Neural cell (in vitro differentiated cells): Measurements from ENCODE around the gene TBC1D16. TPM values are rescaled to one million over a fixed set of nuclear protein-coding genes. Genes with fewer than 3 reads are reported as not detected.

Experiments used
- H2AFZ ChIP-seq: fragments of 200-600, 300-800 bp; sonication (generic), shearing (Covaris generic); 2 replicates; pipeline ENCODE4 v1.6.0; 2014; ENCODE audit warnings: low read depth, mild to moderate bottlenecking, antibody characterized with exemption, low read length, moderate library complexity
- H3F3A ChIP-seq: fragments of 200-600 bp; shearing (Covaris generic); 2 replicates; pipeline ENCODE4 v1.6.1; 2016; ENCODE audit warnings: mild to moderate bottlenecking, moderate library complexity, mixed read lengths, antibody characterized with exemption, low read length; ENCODE audit not compliant: insufficient read depth, poor library complexity, severe bottlenecking
- H3K27ac ChIP-seq: fragments of 200-600, 300-800 bp; sonication (generic), shearing (Covaris generic); 2 replicates; pipeline ENCODE4 v1.5.1; 2014; ENCODE audit warnings: mild to moderate bottlenecking, low read length, moderate library complexity
- H3K27me3 ChIP-seq: fragments of 300-800, 200-600 bp; sonication (generic), shearing (Covaris generic); 2 replicates; pipeline ENCODE4 v1.6.0; 2014; ENCODE audit warnings: mild to moderate bottlenecking, low read depth, low read length, moderate library complexity; ENCODE audit not compliant: insufficient read depth
- H3K36me3 ChIP-seq: fragments of 300-800, 200-600 bp; sonication (generic), shearing (Covaris generic); 2 replicates; pipeline ENCODE4 v1.5.1; 2014; ENCODE audit warnings: mild to moderate bottlenecking, antibody characterized with exemption, low read length, moderate library complexity; ENCODE audit not compliant: insufficient read depth
- H3K4me2 ChIP-seq: fragments of 300-800, 200-600 bp; sonication (generic), shearing (Covaris generic); 2 replicates; pipeline ENCODE4 v1.6.0; 2014; ENCODE audit warnings: mild to moderate bottlenecking, low read length
- H3K4me3 ChIP-seq: fragments of 300-800, 200-600 bp; sonication (generic), shearing (Covaris generic); 2 replicates; pipeline ENCODE4 v1.5.1; 2014; ENCODE audit warnings: mild to moderate bottlenecking, low read length, moderate library complexity
- H3K79me2 ChIP-seq: fragments of 200-600 bp; shearing (Covaris generic); replicated peaks from 2 replicates; pipeline ENCODE4 v1.6.0; 2014; ENCODE audit warnings: mild to moderate bottlenecking, low read length, moderate library complexity; ENCODE audit not compliant: insufficient read depth
- H3K9ac ChIP-seq: fragments of 300-800, 200-600 bp; sonication (generic), shearing (Covaris generic); 2 replicates; pipeline ENCODE4 v1.6.1; 2016; ENCODE audit warnings: mild to moderate bottlenecking, low read length, mixed read lengths
- H3K9me2 ChIP-seq: fragments of 200-600 bp; shearing (Covaris generic); 2 replicates; pipeline ENCODE4 v1.6.1; 2016; ENCODE audit warnings: mild to moderate bottlenecking, low read length, mixed read lengths; ENCODE audit not compliant: insufficient read depth
- H3K9me3 ChIP-seq: fragments of 200-600, 300-800 bp; sonication (generic), shearing (Covaris generic); 2 replicates; pipeline ENCODE4 v1.6.1; 2016; ENCODE audit warnings: mild to moderate bottlenecking, mixed run types, low read length, moderate library complexity, mixed read lengths
- H4K20me1 ChIP-seq: fragments of 200-600 bp; shearing (Covaris generic); 2 replicates; pipeline ENCODE4 v1.6.1; 2016; ENCODE audit warnings: mild to moderate bottlenecking, mixed run types; ENCODE audit not compliant: insufficient read depth
- CTCF ChIP-seq: fragments of 450-650 bp; IDR thresholded peaks from 2 replicates; pipeline ENCODE4 v1.5.1; 2014; ENCODE audit warnings: antibody characterized with exemption, mild to moderate bottlenecking, moderate library complexity; ENCODE audit not compliant: poor library complexity, severe bottlenecking
- EP300 ChIP-seq: fragments of 450-650 bp; conservative IDR thresholded peaks from 2 replicates; pipeline ENCODE4 v1.6.1; 2014; ENCODE audit warnings: antibody characterized with exemption, mild to moderate bottlenecking, moderate library complexity; ENCODE audit not compliant: poor library complexity, severe bottlenecking
- EZH2 ChIP-seq: fragments of 200-600, 300-800 bp; shearing (Covaris generic), sonication (generic); IDR thresholded peaks from 2 replicates; pipeline ENCODE4 v1.6.1; 2014; ENCODE audit warnings: antibody characterized with exemption, low read length, borderline replicate concordance, mild to moderate bottlenecking; ENCODE audit not compliant: insufficient read depth, poor library complexity, severe bottlenecking
- MXI1 ChIP-seq: fragments of 450-650 bp; conservative IDR thresholded peaks from 2 replicates; pipeline ENCODE4 v1.6.1; 2014; ENCODE audit warnings: antibody characterized with exemption, mild to moderate bottlenecking; ENCODE audit not compliant: poor library complexity, severe bottlenecking
- POLR2AphosphoS5 ChIP-seq: IDR thresholded peaks from 2 replicates; pipeline ENCODE4 v1.6.1; 2012
- RAD21 ChIP-seq: fragments of 450-650 bp; conservative IDR thresholded peaks from 2 replicates; pipeline ENCODE4 v1.6.1; 2014; ENCODE audit warnings: antibody characterized with exemption, mild to moderate bottlenecking, moderate library complexity
- REST ChIP-seq: IDR thresholded peaks from 2 replicates; pipeline ENCODE4 v1.6.1; 2012; ENCODE audit warnings: borderline replicate concordance
- SMC3 ChIP-seq: fragments of 450-650 bp; conservative IDR thresholded peaks from 2 replicates; pipeline ENCODE4 v1.6.1; 2014; ENCODE audit warnings: antibody characterized with exemption, mild to moderate bottlenecking, moderate library complexity; ENCODE audit not compliant: poor library complexity
- TAF1 ChIP-seq: IDR thresholded peaks from 2 replicates; pipeline ENCODE4 v1.6.1; 2012; ENCODE audit warnings: low read depth
- polyA plus RNA-seq: library from polyadenylated mRNA; depleted of rRNA; stranded (reverse); fragments of >200 nt; gene quantifications from 2 replicates; pipeline ENCODE4 v1.2.3, GENCODE V29; 2014

Gene TBC1D16
- polyA plus RNA-seq, 1 donor from 2014 or later, result 19.8 TPM

GRCh38 chr17:79971651-79972050 is 64.0 kb downstream of the TBC1D16 start:
- Histone ChIP-seq H3K36me3 (no peaks in the 10 kb centered on the region), H3F3A (no peaks in the 10 kb centered on the region), H3K27ac (no peak overlapping the region), H3K9me2 (no peaks in the 10 kb centered on the region), H3K9ac (no peak overlapping the region), H3K79me2 (peaks cover 6% of the 10 kb centered on the region), H3K4me3 (no peak overlapping the region), H4K20me1 (no peaks in the 10 kb centered on the region), H3K4me2 (no peak overlapping the region), H3K9me3 (no peaks in the 10 kb centered on the region), H2AFZ (no peak overlapping the region), H3K27me3 (no peaks in the 10 kb centered on the region)
- TF ChIP-seq REST (no peak), EZH2 (no peak), TAF1 (no peak), CTCF (no peak), RAD21 (no peak), SMC3 (no peak), EP300 (no peak), POLR2AphosphoS5 (no peak), MXI1 (no peak)

GRCh38 chr17:79970576-79971068 is 65.0 kb downstream of the TBC1D16 start:
- Histone ChIP-seq H3K36me3 (no peaks in the 10 kb centered on the region), H3K4me2 (no peak overlapping the region), H3K9me2 (no peaks in the 10 kb centered on the region), H4K20me1 (no peaks in the 10 kb centered on the region), H3F3A (no peaks in the 10 kb centered on the region), H2AFZ (no peak overlapping the region), H3K9me3 (no peaks in the 10 kb centered on the region), H3K27ac (no peak overlapping the region), H3K79me2 (peaks cover 6% of the 10 kb centered on the region), H3K9ac (no peak overlapping the region), H3K27me3 (no peaks in the 10 kb centered on the region), H3K4me3 (no peak overlapping the region)
- no peak for TF ChIP-seq MXI1
- no peak for TF ChIP-seq EZH2
- TF ChIP-seq SMC3, result peak; percentile 14
- TF ChIP-seq CTCF, result peak; percentile 41
- peak; percentile 32 for TF ChIP-seq RAD21
- TF ChIP-seq EP300, result no peak
- no peak for TF ChIP-seq POLR2AphosphoS5
- TF ChIP-seq REST, result no peak
- TF ChIP-seq TAF1, result no peak
